ES-I3 (cell line): ENCODE results near the gene GLRX.
"Not testable (repeated sequence)": the region's sequence is repeated elsewhere in the genome, so short reads cannot be mapped to it uniquely, and the experiment has no call there.

Source experiments
- H3K36me3 ChIP-seq: 2 replicates; pipeline ENCODE4 v1.6.1; 2013; ENCODE audit warnings: mild to moderate bottlenecking, low read length, control low read depth, moderate library complexity; ENCODE audit not compliant: insufficient read depth
- H3K4me1 ChIP-seq: 2 replicates; pipeline ENCODE4 v1.6.1; 2013; ENCODE audit warnings: mild to moderate bottlenecking, control low read depth, low read length; ENCODE audit not compliant: insufficient read depth
- H3K9ac ChIP-seq: 2 replicates; pipeline ENCODE4 v1.6.1; 2013; ENCODE audit warnings: low read depth, mild to moderate bottlenecking, low read length, moderate library complexity
- H3K9me3 ChIP-seq: 2 replicates; pipeline ENCODE4 v1.6.1; 2013; ENCODE audit warnings: mild to moderate bottlenecking, low read length, moderate library complexity; ENCODE audit not compliant: control insufficient read depth, insufficient read depth

Gene GLRX

DNA sequence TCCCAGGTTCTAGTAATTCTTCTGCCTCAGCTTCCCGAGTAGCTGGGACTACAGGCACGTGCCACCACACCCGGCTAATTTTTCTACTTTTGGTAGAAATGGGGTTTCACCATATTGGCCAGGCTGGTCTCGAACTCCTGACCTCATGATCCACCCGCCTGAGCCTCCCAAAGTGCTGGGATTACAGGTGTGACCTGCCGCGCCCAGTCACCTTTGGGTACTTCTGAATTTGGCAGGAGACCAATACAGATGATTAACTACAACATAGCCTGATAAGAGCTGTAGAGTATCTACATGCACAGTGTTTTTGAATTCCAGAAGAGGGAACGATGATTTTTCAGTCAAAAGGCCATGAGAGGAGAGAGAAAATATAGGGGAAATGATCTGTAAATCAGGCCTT is 9.5 kb downstream of the GLRX start:
- H3K9me3 ChIP-seq, H3K4me1 ChIP-seq, H3K9ac ChIP-seq, H3K36me3 ChIP-seq: not testable (repeated sequence)

DNA sequence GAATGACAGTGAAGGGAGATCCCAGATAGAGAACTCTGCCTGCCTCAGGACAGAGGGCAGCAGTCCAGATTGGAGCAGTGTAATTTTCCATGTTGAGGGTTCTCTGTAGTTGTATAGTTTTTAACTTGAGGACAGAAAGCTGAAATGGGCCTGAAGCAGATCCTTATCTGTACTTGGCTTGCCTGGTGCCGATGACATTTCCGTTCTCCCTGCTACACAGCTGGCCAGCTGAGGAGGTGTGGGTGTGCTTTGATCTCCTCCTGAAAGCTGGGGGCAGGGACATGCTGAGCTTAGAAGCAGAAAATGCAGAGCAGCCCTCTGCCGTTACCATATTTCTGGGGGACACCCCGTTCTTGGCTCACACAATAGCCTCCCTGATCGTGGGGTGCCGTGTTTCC is 10.5 kb downstream of the GLRX start:
- Histone ChIP-seq H3K9me3 (no peaks in the 10 kb centered on the region), H3K36me3 (no peaks in the 10 kb centered on the region), H3K9ac (no peak overlapping the region), H3K4me1 (peaks cover 5% of the 10 kb centered on the region)

GRCh38 chr5:95811461-95812073 is 11.0 kb downstream of the GLRX start:
- H3K4me1 ChIP-seq, H3K36me3 ChIP-seq, H3K9me3 ChIP-seq, H3K9ac ChIP-seq: not testable (repeated sequence)

DNA sequence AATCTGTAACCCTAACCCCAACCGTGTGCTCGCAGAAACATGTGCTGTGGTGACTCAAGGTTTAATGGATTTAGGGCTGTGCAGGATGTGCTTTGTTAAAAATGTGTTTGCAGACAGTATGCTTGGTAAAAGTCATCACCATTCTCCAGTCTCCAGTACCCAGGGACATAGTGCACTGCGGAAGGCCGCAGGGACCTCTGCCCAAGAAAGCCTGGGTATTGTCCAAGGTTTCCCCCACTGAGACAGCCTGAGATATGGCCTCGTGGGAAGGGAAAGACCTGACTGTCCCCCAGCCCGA is 11.5 kb downstream of the GLRX start:
- not testable (repeated sequence) for H3K4me1 ChIP-seq, H3K36me3 ChIP-seq, H3K9ac ChIP-seq, H3K9me3 ChIP-seq

GRCh38 chr5:95810305-95811125 is 12.0 kb downstream of the GLRX start:
- Histone ChIP-seq H3K9ac (no peak overlapping the region), H3K36me3 (no peaks in the 10 kb centered on the region), H3K4me1 (peaks cover 5% of the 10 kb centered on the region), H3K9me3 (no peaks in the 10 kb centered on the region)

DNA sequence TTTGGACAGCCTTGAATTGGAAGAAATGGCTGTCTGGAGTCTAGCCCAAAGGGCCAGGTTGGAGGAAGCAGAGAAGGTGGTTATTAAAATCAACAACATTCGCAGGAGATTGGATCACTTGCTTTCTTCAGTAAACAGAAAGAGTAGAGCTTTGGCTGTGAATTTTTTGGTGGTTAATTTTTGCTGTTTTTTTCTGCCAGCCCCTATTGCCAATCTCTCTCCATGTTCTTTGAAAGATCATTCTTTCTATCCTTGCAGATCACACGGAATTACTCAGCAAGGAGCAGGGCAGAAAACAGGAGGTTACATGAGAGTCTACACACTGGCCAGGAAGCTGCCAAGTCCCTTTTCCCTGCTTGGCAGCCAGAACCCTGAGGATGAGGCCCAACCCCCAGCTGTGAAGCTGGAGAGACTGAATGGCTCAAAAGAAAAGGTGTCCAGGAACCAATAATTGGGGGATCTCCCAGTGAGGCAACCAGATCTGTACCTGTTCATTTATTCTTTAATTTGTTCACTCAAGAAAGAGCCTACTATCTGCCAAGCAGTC is 13.0 kb downstream of the GLRX start:
- no peaks in the 10 kb centered on the region; the same call in 1 of the 2 replicates for H3K9me3 ChIP-seq
- H3K36me3 ChIP-seq = no peaks in the 10 kb centered on the region
- peaks cover 5% of the 10 kb centered on the region for H3K4me1 ChIP-seq
- H3K9ac ChIP-seq = no peak overlapping the region

GRCh38 chr5:95808686-95809413 is 13.7 kb downstream of the GLRX start:
- no peak overlapping the region for H3K9ac ChIP-seq
- H3K4me1 ChIP-seq = peaks cover 5% of the 10 kb centered on the region
- no peaks in the 10 kb centered on the region; the same call in 1 of the 2 replicates for H3K9me3 ChIP-seq
- H3K36me3 ChIP-seq = no peaks in the 10 kb centered on the region

- H3K4me1 ChIP-seq = peaks cover 5% of the 10 kb centered on the region
- no peaks in the 10 kb centered on the region; the same call in 1 of the 2 replicates for H3K9me3 ChIP-seq
- H3K36me3 ChIP-seq = no peaks in the 10 kb centered on the region
- H3K9ac ChIP-seq = no peak overlapping the region
These were observed 14.4 kb downstream of the GLRX start for GRCh38 chr5:95808013-95808685.

GRCh38 chr5:95806687-95807086 is 15.8 kb downstream of the GLRX start:
- H3K4me1 ChIP-seq = peaks cover 5% of the 10 kb centered on the region; the same call in 1 of the 2 replicates
- H3K9ac ChIP-seq = no peak overlapping the region
- H3K9me3 ChIP-seq = no peaks in the 10 kb centered on the region; the same call in 1 of the 2 replicates
- H3K36me3 ChIP-seq = no peaks in the 10 kb centered on the region

GRCh38 chr5:95804736-95805539 is 17.6 kb downstream of the GLRX start:
- Histone ChIP-seq H3K36me3 (no peaks in the 10 kb centered on the region), H3K9ac (no peak overlapping the region), H3K9me3 (no peaks in the 10 kb centered on the region; the same call in 1 of the 2 replicates), H3K4me1 (peaks cover 5% of the 10 kb centered on the region; the same call in 1 of the 2 replicates)

DNA sequence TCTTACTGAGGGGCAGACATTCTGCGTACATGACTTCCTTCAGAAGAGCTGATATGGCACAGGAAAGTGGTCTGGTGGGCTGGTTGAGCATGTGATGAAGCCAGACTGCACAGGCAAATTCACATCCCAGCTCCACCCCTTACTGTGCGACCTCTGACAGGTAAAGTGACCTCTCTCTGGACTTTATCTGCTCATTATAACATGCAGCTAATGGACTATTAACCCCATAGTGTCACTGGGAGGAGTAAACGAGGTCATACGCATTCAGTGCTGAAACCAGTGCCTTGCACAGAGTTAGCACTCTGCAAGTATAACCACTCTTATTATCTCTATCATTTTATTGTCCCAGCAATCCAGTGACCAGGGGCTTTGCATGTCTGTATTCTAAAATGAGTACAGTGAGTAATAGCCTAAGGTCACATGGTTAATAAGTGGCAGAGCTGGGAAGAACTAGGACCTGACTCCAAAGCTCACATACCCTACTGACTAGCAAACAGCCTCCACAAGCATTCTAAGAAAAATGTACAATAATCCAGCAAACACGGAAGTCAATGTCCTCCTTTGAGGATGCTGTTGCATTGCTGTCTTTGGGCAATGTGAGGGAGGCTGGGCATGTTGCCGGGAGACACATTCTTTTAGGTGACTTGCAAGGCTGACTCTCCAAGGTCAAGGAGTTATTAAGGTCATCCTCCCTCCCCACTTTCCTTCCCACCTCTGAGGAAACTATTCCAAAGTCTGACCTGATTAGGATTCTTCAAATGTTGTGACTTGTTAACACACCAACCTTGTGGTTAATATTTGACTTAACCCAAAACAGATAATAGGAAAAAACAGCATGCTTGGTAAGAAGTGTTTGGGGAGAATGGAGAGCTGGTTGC is 19.0 kb downstream of the GLRX start:
- Histone ChIP-seq H3K9me3 (no peaks in the 10 kb centered on the region; the same call in 1 of the 2 replicates), H3K4me1 (peaks cover under 1% of the 10 kb centered on the region; the same call in 1 of the 2 replicates), H3K36me3 (no peaks in the 10 kb centered on the region), H3K9ac (no peak overlapping the region)

GRCh38 chr5:95801961-95802360 is 20.6 kb downstream of the GLRX start:
- no peaks in the 10 kb centered on the region for H3K36me3 ChIP-seq
- H3K9ac ChIP-seq = no peak overlapping the region
- no peaks in the 10 kb centered on the region for H3K4me1 ChIP-seq

DNA sequence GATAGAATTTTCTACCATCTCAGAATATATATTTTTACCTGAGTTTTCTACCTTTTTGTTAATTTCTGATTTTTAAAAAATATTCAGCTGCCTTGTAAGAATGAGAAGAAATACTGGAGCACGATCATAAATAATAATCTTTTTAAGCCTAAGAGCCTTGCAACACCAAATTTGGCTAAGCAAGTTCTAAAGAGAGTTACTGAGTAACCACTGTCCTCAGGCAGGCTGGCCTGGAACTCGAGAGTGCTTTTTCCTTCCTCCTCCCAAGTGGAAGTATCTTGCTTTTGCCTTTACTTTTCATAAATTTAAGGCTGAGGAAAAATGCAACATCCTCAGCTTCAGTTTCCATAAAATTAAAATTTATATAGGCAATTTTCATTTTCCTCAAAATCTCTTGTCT is 21.0 kb downstream of the GLRX start:
- Histone ChIP-seq H3K36me3 (no peaks in the 10 kb centered on the region), H3K9ac (no peak overlapping the region), H3K9me3 (no peaks in the 10 kb centered on the region; the same call in 1 of the 2 replicates), H3K4me1 (no peaks in the 10 kb centered on the region)

More at GRCh38 chr5:95801961-95802360, 20.6 kb downstream of the GLRX start:
- no peaks in the 10 kb centered on the region; the same call in 1 of the 2 replicates for H3K9me3 ChIP-seq
